HG02623 (cell line): ENCODE results near the gene SYT2.
"Not testable (repeated sequence)": the region's sequence is repeated elsewhere in the genome, so short reads cannot be mapped to it uniquely, and the experiment has no call there.

Source experiments
- ATAC-seq: cut with Tn5 transposase; IDR thresholded peaks from one replicate; pipeline ENCODE4 v1.9.1; 2021; ENCODE audit warnings: moderate library complexity; ENCODE audit not compliant: unreplicated experiment

Gene SYT2

GRCh38 chr1:202625416-202626360, 84.6 kb downstream of the SYT2 start:
- ATAC-seq, result no peak

- no peak for ATAC-seq
Observed at GRCh38 chr1:202624781-202625108, 85.5 kb downstream of the SYT2 start.

- ATAC-seq, result no peak
Observed at GRCh38 chr1:202624088-202624780, 86.0 kb downstream of the SYT2 start.

GRCh38 chr1:202623476-202623875, 86.8 kb downstream of the SYT2 start:
- ATAC-seq, result not testable (repeated sequence)

GRCh38 chr1:202623075-202623474, 87.2 kb downstream of the SYT2 start:
- ATAC-seq, result no peak

- no peak for ATAC-seq
Observed at GRCh38 chr1:202622388-202622787, 87.9 kb downstream of the SYT2 start.

GRCh38 chr1:202621446-202621845, 88.8 kb downstream of the SYT2 start:
- ATAC-seq, result no peak

- ATAC-seq, result not testable (repeated sequence)
Observed at GRCh38 chr1:202620036-202620435, 90.2 kb downstream of the SYT2 start.

- ATAC-seq, result no peak
Observed at GRCh38 chr1:202619505-202619904, 90.7 kb downstream of the SYT2 start.

- not testable (repeated sequence) for ATAC-seq
Observed at GRCh38 chr1:202619012-202619411, 91.2 kb downstream of the SYT2 start.

- peak; percentile 25 for ATAC-seq
Observed at GRCh38 chr1:202616355-202616915, 93.8 kb downstream of the SYT2 start.

- peak; percentile 61 for ATAC-seq
Observed at GRCh38 chr1:202615501-202616354, 94.5 kb downstream of the SYT2 start.

- ATAC-seq, result not testable (repeated sequence)
Observed at GRCh38 chr1:202615208-202615500, 95.1 kb downstream of the SYT2 start.

- not testable (repeated sequence) for ATAC-seq
Observed at GRCh38 chr1:202614363-202615207, 95.7 kb downstream of the SYT2 start.

GRCh38 chr1:202613571-202613970, 96.7 kb downstream of the SYT2 start:
- ATAC-seq, result no peak

GRCh38 chr1:202612036-202612435, 98.2 kb downstream of the SYT2 start:
- ATAC-seq, result not testable (repeated sequence)

GRCh38 chr1:202605515-202605914, 104.7 kb downstream of the SYT2 start:
- ATAC-seq, result no peak

- no peak for ATAC-seq
Observed at GRCh38 chr1:202603435-202603834, 106.8 kb downstream of the SYT2 start.

- no peak for ATAC-seq
Observed at GRCh38 chr1:202600432-202601041, 109.7 kb downstream of the SYT2 start.
